Vagina (tissue), 2 donors: ENCODE measurements around the gene PMM2. TPM values are rescaled to one million over a fixed set of nuclear protein-coding genes. Genes with fewer than 3 reads are reported as not detected.

Experiments
- DNase-seq, 2 donors: peaks; one replicate each; pipeline ENCODE4 v3.0.0-alpha.2; 2017; ENCODE audit errors: extremely low spot score in 2 of 2
- H3K27ac ChIP-seq: fragments of 200-600 bp; sonication (generic); one replicate; pipeline ENCODE4 v1.5.1; 2019
- H3K27me3 ChIP-seq: fragments of 200-600 bp; sonication (generic); one replicate; pipeline ENCODE4 v1.5.1; 2019
- H3K36me3 ChIP-seq, 2 donors: fragments of 200-600 bp; sonication (generic); one replicate each; pipeline ENCODE4 v1.5.1; 2017 to 2019
- H3K4me1 ChIP-seq: fragments of 200-600 bp; sonication (generic); one replicate; pipeline ENCODE4 v1.5.1; 2019
- H3K4me3 ChIP-seq, 2 donors: fragments of 200-600 bp; sonication (generic); 1 replicate in 1 of 2; 2 replicates in 1 of 2; pipeline ENCODE4 v1.5.1; 2016 to 2019
- H3K9me3 ChIP-seq: fragments of 200-600 bp; sonication (generic); one replicate; pipeline ENCODE4 v1.5.1; 2019
- POLR2A ChIP-seq, 2 donors: fragments of 450-650 bp; IDR thresholded peaks; one replicate each; pipeline ENCODE4 v1.6.1; 2017; ENCODE audit warnings: antibody characterized with exemption in 2 of 2, mild to moderate bottlenecking in 2 of 2, moderate library complexity in 2 of 2
- POLR2AphosphoS5 ChIP-seq, 2 donors: sonication (generic); formaldehyde crosslinking; IDR thresholded peaks; one replicate each; pipeline ENCODE4 v1.9.0; 2017; ENCODE audit warnings: antibody characterized with exemption in 2 of 2, mild to moderate bottlenecking in 2 of 2, low read depth in 1 of 2; ENCODE audit not compliant: insufficient read depth in 1 of 2
- intact Hi-C: fragments of 100-400 bp; cut with DNase I; formaldehyde crosslinking; loops from one replicate; pipeline ENCODE4 v1.15.1; 2023
- total RNA-seq: library from RNA; depleted of rRNA; stranded (reverse); fragments of >200 nt; gene quantifications from one replicate; pipeline ENCODE4 v1.2.3, GENCODE V29; 2016
- TF ChIP-seq, protein P1 (sequence below), 3 experiments: fragments of 450-650 bp in 2 of 3; fragments of 200-600 bp in 1 of 3; sonication (generic) in 1 of 3; IDR thresholded peaks; one replicate each; pipeline ENCODE4 v1.5.1; 2017 to 2019; ENCODE audit warnings: antibody characterized with exemption in 3 of 3, mild to moderate bottlenecking in 2 of 3, moderate library complexity in 2 of 3

PMM2 gene
- total RNA-seq, 1 donor from 2014 or later = 21.4 TPM

DNA sequence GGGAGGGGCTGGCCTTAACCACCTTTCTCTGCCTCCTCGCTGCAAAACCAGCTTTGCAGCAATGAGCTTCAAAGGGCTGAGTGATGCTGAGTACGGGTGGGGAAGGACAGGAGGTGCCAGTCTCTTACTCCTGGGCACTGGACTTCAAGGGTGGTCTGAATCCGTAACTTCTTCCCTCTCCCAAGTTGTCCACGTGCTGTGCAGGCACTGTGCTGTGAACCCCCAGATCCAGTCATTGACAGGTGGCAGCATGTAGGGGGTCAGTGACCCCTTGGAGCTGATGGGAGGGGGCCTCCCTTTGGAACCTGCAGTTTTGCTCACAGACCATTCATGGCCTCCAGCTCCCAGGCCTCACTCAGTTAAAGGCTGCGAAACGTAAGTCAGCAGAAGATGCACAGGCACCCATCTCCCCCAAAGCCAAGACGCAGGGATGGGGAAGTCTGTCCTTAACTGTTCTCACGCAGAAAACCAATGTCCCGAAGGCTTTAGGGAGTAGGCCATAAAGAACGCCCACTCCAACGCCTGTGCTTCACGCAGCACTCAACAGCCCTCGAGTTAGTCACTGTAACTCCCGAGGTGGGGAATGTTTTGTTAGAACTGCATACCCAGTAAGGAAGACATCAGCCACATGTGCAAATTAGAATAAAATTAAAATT lies 92.4 kb downstream of the PMM2 start:
- H3K27ac ChIP-seq = no peak overlapping the region
- H3K27me3 ChIP-seq = no peaks in the 10 kb centered on the region
- H3K4me3 ChIP-seq = no peak overlapping the region
- TF ChIP-seq POLR2A (IDR thresholded peaks at IDR 0.05) (no peak), POLR2AphosphoS5 (IDR thresholded peaks at IDR 0.05; ENCODE audit: insufficient read depth in 1 of 2, low read depth in 1 of 2) (no peak)
- TF ChIP-seq, protein P1, sequence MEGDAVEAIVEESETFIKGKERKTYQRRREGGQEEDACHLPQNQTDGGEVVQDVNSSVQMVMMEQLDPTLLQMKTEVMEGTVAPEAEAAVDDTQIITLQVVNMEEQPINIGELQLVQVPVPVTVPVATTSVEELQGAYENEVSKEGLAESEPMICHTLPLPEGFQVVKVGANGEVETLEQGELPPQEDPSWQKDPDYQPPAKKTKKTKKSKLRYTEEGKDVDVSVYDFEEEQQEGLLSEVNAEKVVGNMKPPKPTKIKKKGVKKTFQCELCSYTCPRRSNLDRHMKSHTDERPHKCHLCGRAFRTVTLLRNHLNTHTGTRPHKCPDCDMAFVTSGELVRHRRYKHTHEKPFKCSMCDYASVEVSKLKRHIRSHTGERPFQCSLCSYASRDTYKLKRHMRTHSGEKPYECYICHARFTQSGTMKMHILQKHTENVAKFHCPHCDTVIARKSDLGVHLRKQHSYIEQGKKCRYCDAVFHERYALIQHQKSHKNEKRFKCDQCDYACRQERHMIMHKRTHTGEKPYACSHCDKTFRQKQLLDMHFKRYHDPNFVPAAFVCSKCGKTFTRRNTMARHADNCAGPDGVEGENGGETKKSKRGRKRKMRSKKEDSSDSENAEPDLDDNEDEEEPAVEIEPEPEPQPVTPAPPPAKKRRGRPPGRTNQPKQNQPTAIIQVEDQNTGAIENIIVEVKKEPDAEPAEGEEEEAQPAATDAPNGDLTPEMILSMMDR (IDR thresholded peaks at IDR 0.05) = no peak
- intact Hi-C loops = no loop called here
- peaks cover 21% of the 10 kb centered on the region for H3K4me1 ChIP-seq
- peaks cover 4 to 36% of the 10 kb centered on the region in 2 donors for H3K36me3 ChIP-seq
- no peaks in the 10 kb centered on the region for H3K9me3 ChIP-seq
- no peak for DNase-seq

DNA sequence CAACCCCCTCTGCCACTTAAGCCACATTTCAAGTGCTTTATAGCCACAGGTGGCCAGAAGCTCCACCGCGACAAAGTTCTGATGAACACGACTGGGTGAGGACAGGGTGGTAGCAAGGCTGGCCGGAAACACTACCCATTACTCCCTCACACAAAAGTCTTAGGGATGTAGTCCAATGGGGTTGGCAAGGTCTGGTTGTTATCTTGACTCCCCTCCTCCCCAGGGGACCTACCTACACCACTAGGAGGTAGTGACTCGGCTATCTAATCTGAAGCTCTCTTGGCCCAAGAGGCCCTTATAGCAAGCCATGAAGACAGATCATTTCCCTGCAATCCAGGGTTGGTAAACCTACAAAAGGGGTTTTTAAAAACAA lies 92.9 kb downstream of the PMM2 start:
- no peak overlapping the region for H3K27ac ChIP-seq
- TF ChIP-seq POLR2A (IDR thresholded peaks at IDR 0.05) = no peak
- TF ChIP-seq POLR2AphosphoS5 (IDR thresholded peaks at IDR 0.05; ENCODE audit: insufficient read depth in 1 of 2, low read depth in 1 of 2) = no peak
- TF ChIP-seq, protein P1 (IDR thresholded peaks at IDR 0.05) = no peak
- H3K4me3 ChIP-seq = no peak overlapping the region
- peaks cover 4 to 42% of the 10 kb centered on the region in 2 donors for H3K36me3 ChIP-seq
- peaks cover 16% of the 10 kb centered on the region for H3K4me1 ChIP-seq
- intact Hi-C loops = no loop called here
- DNase-seq = no peak
- no peaks in the 10 kb centered on the region for H3K27me3 ChIP-seq
- H3K9me3 ChIP-seq = no peaks in the 10 kb centered on the region

DNA sequence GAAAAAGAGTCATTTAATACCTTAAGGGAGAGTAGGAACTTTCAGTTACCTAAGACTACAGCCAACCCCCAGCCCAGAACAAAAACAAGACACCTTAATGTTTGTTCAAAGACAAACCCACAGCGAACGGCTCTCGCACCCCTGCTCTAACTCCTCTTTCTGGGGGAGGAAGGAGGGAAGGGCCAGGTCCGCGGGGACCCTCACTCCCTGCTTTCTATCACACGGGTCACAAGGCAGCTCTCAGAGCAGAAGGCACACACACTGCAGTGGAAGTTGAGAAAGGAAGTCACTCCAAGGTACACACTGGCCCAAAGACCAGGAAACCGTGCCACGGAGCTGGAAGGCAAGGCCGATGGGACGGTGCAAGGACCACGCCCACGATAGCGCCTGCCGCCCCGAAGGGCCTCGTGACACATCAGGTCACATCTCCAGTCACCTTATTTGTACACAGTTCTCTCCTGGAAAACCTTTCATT lies 94.5 kb downstream of the PMM2 start:
- Histone ChIP-seq H3K27me3 (no peaks in the 10 kb centered on the region), H3K27ac (no peak overlapping the region), H3K4me1 (peaks cover under 1% of the 10 kb centered on the region), H3K4me3 (no peak overlapping the region), H3K9me3 (no peaks in the 10 kb centered on the region), H3K36me3 (peaks cover 4 to 58% of the 10 kb centered on the region in 2 donors)
- TF ChIP-seq POLR2AphosphoS5 (IDR thresholded peaks at IDR 0.05; ENCODE audit: insufficient read depth in 1 of 2, low read depth in 1 of 2) = no peak
- TF ChIP-seq, protein P1 (IDR thresholded peaks at IDR 0.05) = no peak
- TF ChIP-seq POLR2A (IDR thresholded peaks at IDR 0.05) = no peak
- intact Hi-C loops = no loop called here
- no peak for DNase-seq

DNA sequence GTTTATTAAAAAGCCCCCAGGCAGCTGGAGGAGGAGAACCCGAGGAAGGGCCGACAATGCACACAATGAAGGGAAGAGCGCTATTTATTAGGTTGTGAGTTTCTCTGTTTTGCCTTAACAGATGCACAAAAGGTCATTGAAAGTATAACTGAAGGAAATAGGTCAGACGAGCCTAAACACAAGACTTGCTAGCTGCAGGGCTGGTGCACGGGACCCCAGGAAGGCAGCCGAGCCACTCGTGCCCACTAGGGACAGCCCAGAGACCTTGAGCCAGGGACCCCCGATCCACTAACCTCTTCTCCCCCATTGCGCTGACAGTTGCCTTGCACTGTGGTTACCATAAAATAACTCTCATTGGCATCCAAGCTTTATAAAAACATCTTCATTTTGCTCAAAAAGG lies 95.8 kb downstream of the PMM2 start:
- H3K27ac ChIP-seq = no peak overlapping the region
- peaks cover 4 to 68% of the 10 kb centered on the region in 2 donors for H3K36me3 ChIP-seq
- H3K27me3 ChIP-seq = no peaks in the 10 kb centered on the region
- no peak for DNase-seq
- intact Hi-C loops = no loop called here
- TF ChIP-seq POLR2A (IDR thresholded peaks at IDR 0.05) = no peak
- TF ChIP-seq POLR2AphosphoS5 (IDR thresholded peaks at IDR 0.05; ENCODE audit: insufficient read depth in 1 of 2, low read depth in 1 of 2) = no peak
- TF ChIP-seq, protein P1 (IDR thresholded peaks at IDR 0.05) = no peak
- no peaks in the 10 kb centered on the region for H3K4me1 ChIP-seq
- H3K9me3 ChIP-seq = no peaks in the 10 kb centered on the region
- no peak overlapping the region for H3K4me3 ChIP-seq

DNA sequence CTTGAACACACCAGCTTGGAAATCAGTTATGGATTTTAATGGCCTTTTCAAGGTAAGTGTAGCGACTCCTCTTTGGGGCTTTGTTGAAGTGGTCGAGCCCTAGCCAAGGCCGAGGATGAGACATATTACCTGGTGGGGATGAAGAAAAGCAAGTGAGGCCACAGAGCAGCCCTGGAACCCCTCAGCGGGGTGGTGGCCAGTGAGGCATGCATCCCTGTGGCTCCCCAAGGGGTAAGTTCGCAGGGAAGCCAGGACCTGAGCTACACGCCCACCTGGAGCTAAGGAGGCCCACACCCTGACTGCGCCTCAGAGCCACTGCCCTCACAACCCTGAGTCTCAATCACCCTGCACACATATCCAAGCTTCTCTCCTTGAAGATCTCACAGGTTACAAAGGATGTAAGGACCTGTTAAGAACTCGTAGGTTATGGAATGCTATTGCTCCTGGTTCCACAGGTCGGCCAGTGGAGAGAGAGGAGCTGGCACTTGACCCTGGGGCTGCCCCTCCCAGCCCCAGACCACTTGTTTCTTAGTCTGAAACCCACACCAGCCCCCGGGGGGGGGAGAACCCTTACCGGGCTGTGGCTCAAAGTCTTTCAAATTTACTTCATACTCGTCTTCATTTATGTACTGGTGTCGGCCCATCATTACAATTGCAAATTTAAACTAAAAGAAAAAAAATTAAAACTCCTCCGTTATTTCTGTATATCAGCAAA lies 96.5 kb downstream of the PMM2 start:
- intact Hi-C loops = no loop called here
- no peaks in the 10 kb centered on the region for H3K27me3 ChIP-seq
- peaks cover 4 to 75% of the 10 kb centered on the region in 2 donors for H3K36me3 ChIP-seq
- H3K27ac ChIP-seq = no peak overlapping the region
- H3K4me1 ChIP-seq = no peaks in the 10 kb centered on the region
- H3K4me3 ChIP-seq = no peak overlapping the region
- no peaks in the 10 kb centered on the region for H3K9me3 ChIP-seq
- TF ChIP-seq POLR2A (IDR thresholded peaks at IDR 0.05) (no peak), POLR2AphosphoS5 (IDR thresholded peaks at IDR 0.05; ENCODE audit: insufficient read depth in 1 of 2, low read depth in 1 of 2) (no peak)
- TF ChIP-seq, protein P1 (IDR thresholded peaks at IDR 0.05) = no peak
- no peak for DNase-seq
